SK-MEL-5 (cell line): Measurements from ENCODE around the gene SOCS7. TPM values are rescaled to one million over a fixed set of nuclear protein-coding genes. Genes with fewer than 3 reads are reported as not detected.

ENCODE experiments used
- DNase-seq: peaks from one replicate; pipeline ENCODE4 v3.0.0-alpha.2; 2016; ENCODE audit warnings: low read depth, low spot score
- in situ Hi-C: cut with HindIII; loops from 2 replicates; pipeline ENCODE4 v1.10.0; 2016; ENCODE audit warnings: low sequenced_read_pairs, high pct_unique_total_duplicates, low pct_unique_long_range_greater_than_20kb
- total RNA-seq: library from RNA; depleted of rRNA; stranded (reverse); fragments of >200 nt; shearing (Covaris generic); gene quantifications from 2 replicates; pipeline ENCODE4 v1.2.3, GENCODE V29; 2014

The SOCS7 gene
- total RNA-seq, 1 experiment from 2014 or later, result 17.3 TPM

DNA sequence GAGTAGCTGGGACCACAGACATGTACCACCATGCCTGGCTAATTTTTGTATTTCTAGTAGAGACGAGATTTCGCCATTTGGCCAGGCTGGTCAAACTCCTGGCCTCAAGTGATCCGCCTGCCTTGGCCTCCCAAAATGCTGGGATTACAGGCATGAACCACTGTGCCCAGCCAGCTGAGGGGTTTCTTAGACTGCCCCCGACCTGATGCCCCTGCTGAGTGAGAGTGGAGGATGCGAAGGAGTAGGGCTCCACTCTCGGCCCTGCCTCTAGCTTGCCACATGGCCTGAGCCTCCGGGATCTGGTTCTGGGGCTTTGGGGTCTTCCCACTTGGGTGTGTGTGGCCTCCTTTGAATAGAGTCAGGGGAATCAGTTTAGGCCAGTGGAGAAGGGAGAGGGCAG, 18.9 kb upstream of the SOCS7 start:
- in situ Hi-C loops, result no loop called here
- no peak for DNase-seq

DNA sequence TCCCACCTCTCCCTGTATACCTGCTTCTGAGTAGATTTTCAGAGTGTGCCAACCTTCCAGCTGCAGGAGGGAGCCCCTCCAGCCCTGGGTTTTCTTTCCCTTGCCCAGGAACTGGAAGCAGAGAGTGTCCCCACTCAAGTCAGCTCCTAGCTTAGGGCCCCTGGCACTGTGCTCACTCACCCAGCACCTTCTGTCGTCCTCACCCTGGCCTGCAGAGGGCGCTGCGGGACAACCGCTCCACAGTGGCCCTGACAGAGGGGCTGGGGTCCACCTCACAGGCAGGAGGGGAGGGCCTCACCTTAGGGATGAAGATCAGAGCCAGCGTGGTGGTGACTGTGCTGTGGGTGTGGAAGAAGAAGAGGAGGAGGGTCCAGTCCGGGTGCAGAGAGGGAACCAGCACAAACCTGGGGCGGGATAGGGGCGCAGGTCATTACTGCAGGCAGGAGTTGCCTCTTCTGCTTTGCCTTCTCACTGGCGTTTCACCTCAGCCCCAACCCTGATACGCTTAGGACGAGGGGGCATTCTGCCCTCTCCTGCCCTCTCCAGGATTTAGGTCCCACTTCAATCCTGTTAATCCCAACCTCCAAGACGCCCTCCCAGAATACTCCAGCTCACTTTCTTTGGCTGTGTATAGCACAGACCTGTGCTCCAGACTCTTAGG, 17.9 kb upstream of the SOCS7 start:
- in situ Hi-C loops, result no loop called here
- DNase-seq, result peak; percentile 58

DNA sequence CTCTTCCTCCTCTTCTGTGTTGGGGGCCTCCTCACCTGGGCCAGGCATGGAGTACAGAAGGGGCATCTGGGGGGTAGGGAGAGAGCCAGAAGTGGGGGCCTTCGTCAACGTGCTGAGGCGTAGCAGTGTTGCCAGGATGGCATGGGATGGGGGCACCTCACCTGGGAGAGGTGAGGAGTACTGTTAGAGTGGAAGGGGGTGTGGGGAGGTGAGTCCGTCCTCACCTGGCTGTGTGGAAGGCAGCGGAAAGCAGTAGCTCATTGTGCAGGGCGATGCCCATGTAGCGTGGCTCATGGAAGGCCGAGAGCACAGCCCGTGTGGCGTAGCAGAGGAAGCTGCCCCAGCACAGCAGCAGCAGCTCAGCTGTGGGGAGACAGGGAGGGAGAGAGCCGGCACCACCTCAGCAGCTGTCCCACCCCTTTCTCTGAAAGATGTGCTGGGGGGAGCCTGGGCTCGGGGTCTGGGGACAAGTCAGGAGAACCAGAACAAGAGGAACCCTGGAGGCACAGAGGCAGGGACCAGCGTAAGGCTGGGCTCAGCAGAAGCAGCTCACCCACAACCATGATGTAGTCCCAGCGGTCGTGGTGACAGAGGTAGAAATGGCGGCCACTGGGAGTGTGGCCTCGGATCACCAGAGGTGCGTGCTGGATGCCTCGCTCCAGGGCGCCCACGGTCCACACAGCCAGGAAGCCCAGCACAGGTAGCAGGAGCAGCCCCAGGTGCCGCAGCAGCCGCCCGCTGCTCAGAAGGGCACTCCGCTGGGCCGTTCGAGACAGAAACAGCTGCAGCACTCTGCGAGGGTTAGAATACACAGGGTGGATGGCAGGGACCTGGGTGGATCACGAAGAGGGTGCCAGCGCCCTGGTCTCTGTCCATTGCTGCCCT, 16.9 kb upstream of the SOCS7 start:
- in situ Hi-C loops, result no loop called here
- DNase-seq, result no peak

DNA sequence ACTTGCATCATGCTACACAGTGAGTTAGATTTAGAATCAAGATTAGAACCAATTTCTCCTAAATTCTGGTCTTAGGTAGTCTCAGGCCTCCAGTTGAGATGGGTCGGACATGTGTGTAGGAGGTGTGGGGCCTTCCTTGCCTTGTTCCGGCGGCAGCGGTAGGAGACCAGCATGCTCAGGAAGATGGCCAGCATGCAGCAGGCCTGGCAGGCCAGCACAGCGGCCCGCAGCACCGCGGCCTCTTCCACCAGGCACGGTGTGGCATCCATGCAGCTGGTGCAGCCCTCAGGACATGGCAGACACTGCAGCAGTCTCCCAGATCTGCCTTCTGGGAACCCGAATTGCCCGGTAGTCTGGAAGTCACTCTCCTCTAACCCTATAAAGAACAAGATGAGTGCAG, 14.8 kb upstream of the SOCS7 start:
- DNase-seq, result no peak
- in situ Hi-C loops, result no loop called here

DNA sequence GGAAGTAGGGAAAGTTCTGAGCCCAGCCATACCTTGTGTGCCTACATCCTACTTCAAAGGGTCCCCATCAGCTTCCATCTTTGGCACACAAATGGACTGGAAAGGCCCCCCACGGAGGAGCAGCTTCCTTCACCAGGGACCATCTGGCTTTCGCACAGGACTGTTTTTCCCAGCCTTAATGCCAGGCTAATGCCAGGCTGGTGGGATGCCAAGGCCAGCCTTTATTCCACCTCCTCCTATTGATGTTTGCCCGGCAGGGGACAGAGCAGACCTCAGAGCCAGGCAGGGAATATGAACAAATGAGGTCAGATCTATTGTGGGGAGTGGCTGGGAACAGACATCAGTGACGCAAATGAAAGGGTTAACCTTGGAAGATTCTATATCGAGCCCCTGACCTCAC, 13.6 kb upstream of the SOCS7 start:
- in situ Hi-C loops, result no loop called here
- DNase-seq, result no peak

DNA sequence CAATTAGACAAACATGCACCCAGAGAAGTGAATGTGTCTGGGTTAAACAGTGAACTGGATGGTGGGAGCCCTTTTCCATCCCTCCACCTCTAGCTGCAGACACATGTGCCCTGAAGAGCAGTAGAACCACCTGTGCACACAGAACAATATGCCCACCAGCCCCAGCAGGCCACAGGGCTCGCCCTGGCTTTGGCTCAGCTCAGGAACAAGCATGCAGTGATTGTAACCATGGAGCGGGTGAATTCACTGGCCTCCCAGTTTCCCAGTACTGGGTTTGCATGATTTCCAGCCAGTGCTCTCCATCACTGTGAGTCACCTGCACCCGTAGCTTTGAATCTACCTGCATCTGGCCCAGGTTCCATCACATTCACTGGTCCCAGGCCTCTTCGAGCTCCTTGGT, 13.1 kb upstream of the SOCS7 start:
- in situ Hi-C loops, result no loop called here
- DNase-seq, result no peak

DNA sequence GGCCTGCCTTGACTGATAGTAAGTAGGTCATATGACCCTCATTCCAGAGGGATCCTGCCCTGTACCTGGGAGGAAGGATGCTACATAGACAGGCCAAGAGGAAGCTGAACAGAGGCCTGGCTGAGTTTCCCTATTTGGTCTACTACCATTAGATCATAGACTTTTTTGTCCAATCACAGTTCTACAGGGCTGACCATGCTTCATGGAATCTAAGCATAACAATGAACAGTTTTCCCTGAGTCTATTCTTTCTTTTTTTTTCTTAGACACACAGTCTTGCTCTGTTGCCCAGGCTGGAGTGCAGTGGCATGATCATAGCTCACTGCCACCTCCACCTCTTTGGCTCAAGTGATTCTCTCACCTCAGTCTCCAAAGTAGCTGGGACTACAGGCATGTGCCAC, 11.8 kb upstream of the SOCS7 start:
- no peak for DNase-seq
- in situ Hi-C loops, result no loop called here

DNA sequence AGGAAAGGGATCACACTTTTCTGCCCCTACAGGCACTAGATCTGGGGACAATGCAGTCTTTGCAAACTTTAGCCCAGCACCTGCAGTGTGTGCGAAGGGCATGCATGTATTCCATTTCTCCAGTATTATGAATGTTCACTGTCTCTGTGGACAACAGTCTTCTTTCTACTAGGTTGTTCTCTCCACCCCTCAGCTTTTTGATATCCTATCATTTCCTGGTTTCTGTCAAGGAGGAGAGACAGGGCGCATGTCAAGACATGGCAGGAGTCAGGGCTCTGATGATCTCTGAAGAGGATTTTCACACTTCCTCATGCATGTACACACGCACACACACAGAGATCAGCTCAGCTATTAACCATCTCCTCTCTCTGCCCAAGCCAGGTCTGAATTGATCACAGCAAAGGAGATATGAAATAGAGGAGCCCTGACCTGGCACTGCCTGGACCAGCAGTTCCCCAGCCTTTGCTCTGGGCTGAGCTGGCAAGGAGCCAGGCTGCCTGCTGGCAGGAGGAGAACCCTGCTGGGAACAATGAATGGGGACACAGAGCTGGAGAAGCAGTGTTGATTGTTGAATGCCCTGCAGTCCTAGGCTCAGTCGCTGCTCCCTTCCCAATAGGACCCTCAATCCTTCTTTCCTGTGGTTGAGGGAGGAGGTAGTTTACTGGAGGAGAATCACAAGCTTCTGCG, 10.5 kb upstream of the SOCS7 start:
- in situ Hi-C loops, result no loop called here
- DNase-seq, result peak; percentile 77

DNA sequence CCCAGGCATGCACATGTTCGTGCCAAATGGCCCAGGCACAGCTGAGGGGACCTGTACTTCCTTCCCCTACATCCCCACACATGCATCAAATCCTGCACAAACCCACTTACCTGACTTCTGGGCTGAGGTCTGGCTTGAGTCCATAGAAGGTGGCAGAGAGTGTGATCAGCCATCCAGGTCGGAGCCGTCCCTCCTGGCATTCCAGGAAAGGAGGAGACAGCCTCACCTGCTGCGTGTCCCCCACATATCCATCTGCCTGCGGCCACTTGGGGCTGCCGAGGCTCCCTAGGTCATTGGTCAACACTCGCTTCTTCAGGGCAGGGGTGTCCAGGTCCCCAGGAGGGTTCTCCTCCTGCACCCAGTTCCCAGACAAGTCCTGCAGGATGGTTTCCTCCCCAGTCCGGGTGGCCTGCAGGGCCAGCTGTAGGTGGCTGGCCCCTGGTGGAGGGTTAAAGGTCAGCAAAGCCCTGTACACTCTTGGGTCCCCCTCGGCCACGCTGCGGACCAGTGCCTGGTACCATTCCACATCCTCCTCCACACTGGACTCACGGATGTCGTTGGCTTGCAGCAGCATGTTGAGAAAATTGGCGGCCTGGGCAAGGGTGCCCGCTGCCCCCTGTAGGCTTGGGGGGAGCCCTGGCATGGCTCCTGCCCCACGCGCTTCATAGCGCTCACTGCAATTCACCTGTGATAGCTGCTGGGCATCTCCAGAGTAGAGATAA, 8.6 kb upstream of the SOCS7 start:
- in situ Hi-C loops, result no loop called here
- no peak for DNase-seq

DNA sequence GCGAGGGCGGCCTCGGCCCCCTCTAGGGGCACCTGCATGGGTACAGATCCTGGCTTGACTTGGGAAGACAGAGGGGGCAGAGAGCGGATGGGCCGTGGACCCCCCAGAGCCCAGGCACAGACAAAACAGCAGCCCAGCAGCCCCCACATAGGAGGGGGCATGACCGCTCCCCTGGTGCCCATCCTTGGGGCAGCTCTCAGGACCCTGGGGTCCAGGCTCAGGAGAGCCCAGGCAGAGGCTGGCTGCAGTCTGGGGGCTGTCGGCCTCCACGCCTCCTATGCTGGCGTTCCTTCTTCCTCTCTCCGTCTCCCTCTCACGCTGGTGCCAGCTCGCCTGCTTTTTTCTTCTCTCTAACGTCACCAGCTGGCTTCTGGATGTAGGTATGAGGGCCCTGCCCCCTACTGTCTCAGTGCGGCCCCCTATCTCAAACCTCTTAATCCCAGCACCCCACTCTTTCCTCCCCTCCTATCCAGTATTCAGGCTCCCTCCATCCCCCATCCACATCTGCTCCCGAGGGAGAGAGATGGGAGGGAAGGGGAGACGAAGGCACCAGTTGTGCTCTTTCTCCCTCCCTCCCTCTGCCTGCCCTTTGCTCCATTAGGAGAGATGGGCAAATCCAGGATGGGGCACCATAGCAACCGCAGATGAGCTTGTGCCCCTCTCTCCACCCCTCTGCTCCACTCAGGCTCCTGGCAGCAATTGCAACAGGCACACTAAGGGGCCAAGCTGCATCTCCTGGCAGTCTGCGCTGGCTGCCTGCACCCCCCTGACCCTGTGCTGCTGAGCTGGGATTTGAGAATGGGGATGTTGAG, 7.8 kb upstream of the SOCS7 start, which contains the start of gene GPR179:
Gene GPR179 (minus strand): TSS at position 349 of the 812 bp plus-strand sequence. CDS start 167 bp downstream, at position 182.
- DNase-seq, result no peak
- in situ Hi-C loops, result no loop called here

DNA sequence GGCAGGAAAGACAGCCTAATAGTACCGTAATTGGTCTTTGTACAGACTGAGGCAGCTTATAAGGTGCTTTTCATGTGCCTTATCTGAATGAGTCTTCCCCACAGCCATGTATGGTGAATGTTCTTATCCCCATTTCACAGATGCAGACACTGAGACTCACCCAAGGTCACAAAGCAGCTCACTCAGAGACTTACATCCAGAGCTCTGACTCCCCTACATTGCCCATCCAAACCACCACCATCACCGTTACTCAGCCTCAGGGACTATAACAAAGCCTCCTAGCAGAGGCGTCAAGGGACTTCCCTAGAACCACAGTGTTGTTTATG, 7.3 kb upstream of the SOCS7 start:
- DNase-seq, result no peak
- in situ Hi-C loops, result no loop called here

DNA sequence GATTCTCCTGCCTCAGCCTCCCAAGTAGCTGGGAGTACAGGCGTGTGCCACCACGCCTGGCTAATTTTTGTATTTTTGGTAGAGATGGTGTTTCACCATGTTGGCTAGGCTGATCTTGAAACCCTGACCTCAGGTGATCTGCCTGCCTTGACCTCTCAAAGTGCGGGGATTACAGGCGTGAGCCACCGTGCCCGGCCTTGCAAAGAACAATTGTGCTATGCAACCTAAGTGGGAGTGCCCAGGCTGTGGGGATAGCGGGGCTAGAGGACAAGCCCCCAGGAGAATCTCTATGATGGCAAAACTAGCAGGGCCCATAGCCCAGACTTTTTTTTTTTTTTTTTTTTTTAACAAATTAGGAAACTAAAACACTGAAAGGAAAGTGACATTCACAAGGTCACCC, 5.9 kb upstream of the SOCS7 start:
- DNase-seq, result no peak
- in situ Hi-C loops, result no loop called here

DNA sequence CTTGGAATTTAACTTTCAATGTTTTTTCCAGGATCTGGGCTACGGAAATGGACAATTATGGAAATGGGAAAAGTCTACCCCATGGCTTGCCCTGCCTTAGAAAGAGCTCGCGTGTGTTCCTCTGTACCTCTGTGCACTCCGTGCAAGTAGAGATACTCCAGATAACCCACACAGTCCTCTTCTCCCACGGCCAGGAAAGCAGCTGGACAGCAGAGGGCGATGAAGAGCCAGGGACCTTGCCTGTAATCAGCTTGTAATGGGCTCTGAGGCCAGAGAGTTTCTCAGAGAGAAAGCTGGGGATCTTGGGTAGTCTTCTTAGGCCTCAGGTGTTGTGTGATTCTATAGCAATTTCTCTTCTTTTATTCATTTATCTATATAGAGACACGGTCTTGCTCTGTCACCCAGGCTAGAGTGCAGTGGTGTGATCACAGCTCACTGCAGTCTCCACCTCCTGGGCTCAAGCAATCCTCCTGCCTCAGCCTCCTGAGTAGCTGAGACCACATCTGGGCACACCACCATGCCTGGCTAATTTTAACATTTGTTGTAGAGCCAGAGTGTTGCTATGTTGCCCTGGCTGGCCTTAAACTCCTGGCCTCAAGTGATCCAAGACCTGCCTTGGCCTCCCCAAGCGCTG, 2.4 kb upstream of the SOCS7 start:
- in situ Hi-C loops, result no loop called here
- peak; percentile 92 for DNase-seq

DNA sequence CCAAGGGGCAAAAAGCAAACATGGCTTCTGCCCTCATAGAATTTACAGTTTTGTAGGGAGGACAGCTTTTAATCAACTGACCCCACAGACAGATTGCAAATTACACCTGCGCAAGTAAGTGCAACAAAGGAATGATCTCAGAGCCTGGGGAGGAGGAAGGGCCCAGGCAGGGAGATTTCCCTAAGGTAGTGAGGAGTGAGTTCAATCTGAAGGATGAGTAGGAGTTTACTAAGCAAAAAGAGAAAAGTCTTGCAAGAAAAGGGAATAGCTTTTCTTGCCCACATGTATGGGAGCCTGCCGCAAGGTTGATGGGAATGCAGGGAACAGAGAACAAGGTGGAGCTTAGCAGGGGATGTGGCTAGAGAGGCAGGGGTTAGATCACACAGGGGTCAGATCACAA, 1.6 kb upstream of the SOCS7 start:
- in situ Hi-C loops, result no loop called here
- no peak for DNase-seq

DNA sequence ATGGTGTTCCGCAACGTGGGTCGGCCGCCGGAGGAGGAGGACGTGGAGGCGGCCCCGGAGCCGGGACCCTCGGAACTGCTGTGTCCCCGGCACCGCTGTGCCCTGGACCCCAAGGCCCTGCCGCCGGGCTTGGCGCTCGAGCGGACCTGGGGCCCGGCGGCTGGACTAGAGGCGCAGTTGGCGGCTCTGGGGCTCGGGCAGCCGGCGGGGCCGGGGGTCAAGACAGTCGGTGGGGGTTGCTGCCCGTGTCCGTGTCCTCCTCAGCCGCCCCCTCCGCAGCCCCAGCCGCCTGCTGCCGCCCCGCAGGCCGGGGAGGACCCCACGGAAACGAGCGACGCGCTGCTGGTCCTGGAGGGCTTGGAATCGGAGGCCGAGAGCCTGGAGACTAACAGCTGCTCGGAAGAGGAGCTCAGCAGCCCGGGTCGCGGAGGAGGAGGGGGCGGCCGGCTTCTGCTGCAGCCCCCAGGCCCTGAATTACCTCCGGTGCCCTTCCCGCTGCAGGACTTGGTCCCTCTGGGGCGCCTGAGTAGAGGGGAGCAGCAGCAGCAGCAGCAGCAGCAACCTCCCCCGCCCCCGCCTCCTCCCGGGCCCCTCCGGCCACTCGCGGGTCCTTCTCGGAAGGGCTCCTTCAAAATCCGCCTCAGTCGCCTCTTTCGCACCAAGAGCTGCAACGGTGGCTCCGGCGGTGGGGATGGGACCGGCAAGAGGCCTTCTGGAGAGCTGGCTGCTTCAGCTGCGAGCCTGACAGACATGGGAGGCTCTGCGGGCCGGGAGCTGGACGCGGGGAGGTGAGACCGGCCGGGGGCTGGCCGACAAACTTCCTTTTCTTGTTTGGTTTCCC, 821 bp downstream of the SOCS7 start:
- no peak for DNase-seq

DNA sequence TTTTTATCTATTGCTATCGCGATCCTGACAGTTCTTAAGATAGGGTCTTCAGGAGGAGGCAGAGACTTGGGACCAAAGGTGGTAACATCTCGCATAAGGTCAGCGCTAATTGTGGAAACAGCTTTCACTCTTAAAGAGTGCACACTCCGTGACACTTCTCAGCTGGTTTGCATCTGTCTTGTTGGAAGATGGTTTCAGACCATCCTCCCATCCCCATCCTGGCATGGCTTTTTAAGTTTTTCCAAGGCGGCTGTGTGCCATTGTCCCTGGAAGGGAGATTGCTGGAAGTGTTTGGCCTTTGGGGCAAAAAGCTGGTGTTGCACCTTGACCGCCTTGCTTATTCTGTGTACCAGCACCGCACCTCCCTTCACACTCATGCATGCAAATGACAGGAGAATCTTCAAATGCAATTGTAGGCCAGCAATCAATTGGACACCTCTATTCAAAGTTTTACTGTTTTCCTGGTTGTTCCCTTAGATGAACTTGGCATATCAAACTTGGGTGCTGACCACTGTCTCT, 1.5 kb downstream of the SOCS7 start:
- DNase-seq, result no peak
- in situ Hi-C loops, result no loop called here

More for the DNA sequence above, 821 bp downstream of the SOCS7 start:
- in situ Hi-C loops, result no loop called here
